Heart right ventricle (tissue), 16 donors: ENCODE data around the gene GMEB2. TPM values are rescaled to one million over a fixed set of nuclear protein-coding genes. Genes with fewer than 3 reads are reported as not detected.

Experiments used
- ATAC-seq, 8 donors: fragments of 200-7000 bp; cut with Tn5 transposase; one replicate each; pipeline ENCODE4 v1.9.1; 2020; ENCODE audit warnings: mild to moderate bottlenecking in 8 of 8, moderate library complexity in 8 of 8, moderate number of reproducible peaks in 1 of 8
- DNase-seq, 2 donors: peaks; one replicate each; pipeline ENCODE4 v3.0.0-alpha.2; 2020
- H3K27ac ChIP-seq, 10 donors: fragments of 200-600 bp; sonication (generic) in 2 of 10; one replicate each; pipeline versions ENCODE4 v1.5.0 to v1.8.0; 2020 to 2022; ENCODE audit warnings: mild to moderate bottlenecking in 3 of 10
- H3K27me3 ChIP-seq, 7 donors: fragments of 200-600 bp; one replicate each; pipeline ENCODE4 v1.8.0; 2021 to 2022; ENCODE audit warnings: mild to moderate bottlenecking in 2 of 7
- H3K36me3 ChIP-seq, 9 donors: fragments of 200-600 bp; sonication (generic) in 1 of 9; one replicate each; pipeline versions ENCODE4 v1.5.0 to v1.8.0; 2020 to 2022; ENCODE audit warnings: mild to moderate bottlenecking in 2 of 9
- H3K4me1 ChIP-seq, 9 donors: fragments of 200-600 bp; sonication (generic) in 1 of 9; one replicate each; pipeline versions ENCODE4 v1.5.0 to v1.8.0; 2020 to 2022; ENCODE audit warnings: mild to moderate bottlenecking in 4 of 9
- H3K4me3 ChIP-seq, 10 donors: fragments of 200-600 bp; sonication (generic) in 2 of 10; one replicate each; pipeline versions ENCODE4 v1.5.0 to v1.8.0; 2020 to 2022; ENCODE audit warnings: mild to moderate bottlenecking in 7 of 10, moderate library complexity in 2 of 10
- H3K9me3 ChIP-seq, 11 donors: fragments of 200-600 bp in 10 of 11; sonication (generic) in 2 of 11; one replicate each; pipeline versions ENCODE4 v1.5.0 to v1.8.0; 2013 to 2022; ENCODE audit warnings: mild to moderate bottlenecking in 2 of 11, control low read depth in 1 of 11, moderate library complexity in 1 of 11
- WGBS, 2 donors: extraction: QIAGEN DNeasy Blood & Tissue Kit; methylation state at CpG; one replicate each; pipeline ENCODE4 v1.1.7; 2013; ENCODE audit warnings: inconsistent platforms in 1 of 2; 5-methylcytosine and 5-hydroxymethylcytosine counted together
- intact Hi-C, 10 donors: fragments of 100-400 bp; cut with DNase I; formaldehyde crosslinking; loops; one replicate each; pipeline versions ENCODE4 v1.11.1 to v1.14.2; 2022
- polyA plus RNA-seq, 2 donors: library from polyadenylated mRNA; stranded (reverse); fragments of 200-250 nt; gene quantifications; one replicate each; pipeline ENCODE4 v1.2.3, GENCODE V29; 2013
- total RNA-seq, 10 donors: library from RNA; stranded (reverse); fragmentation: NEBNext Ultra II Directional in 3 of 10; extraction: Animal tissue kit (Norgen Biotek cat#: 25700) in 3 of 10; gene quantifications; one replicate each; pipeline versions ENCODE4 v1.2.1 to v1.2.4, GENCODE V29; 2021 to 2023
- TF ChIP-seq, protein P1 (sequence below), 9 donors: fragments of 200-600 bp; sonication (generic) in 2 of 9; IDR thresholded peaks; one replicate each; pipeline versions ENCODE4 v1.5.0 to v1.8.0; 2021 to 2022; ENCODE audit warnings: antibody characterized with exemption in 9 of 9, mild to moderate bottlenecking in 5 of 9, moderate library complexity in 1 of 9
- donor health status: Arrhythmogenic right ventricular cardiomyopathy.
- donor health status: ischemic (EF 13 %, LVEDD 7.1; RV severe dilation, severe dysfunction).
- donor health status: healthy with polysubstance abuse.
- donor health status: DM: no; HTN: yes; CAD: no.
- donor health status: DM: no; HTN: no; CAD: no.
- donor health status: ischemic (EF 25% LVEDD 6.9; RV normal size, moderate dysfunction).
- donor health status: ischemic (EF 25% LVEDD 5.7; RV mildly dilated, moderate dysfunction).
- donor health status: healthy.
- donor health status: DM: yes; HTN: yes; CAD: no.
- donor health status: Ischemic cardiomyopathy.
- donor health status: ischemic (EF 35%, LVEDD 5.7; RV mildly dilated, moderate dysfunction).
- donor health status: nonischemic (EF 11% LVEDD 7.7; RV severe dilation, severe dysfunction).
- donor health status: DM: yes; HTN: yes; CAD: no.
- donor health status: PGD.
- donor health status: ischemic (EF 29% LVEDD 5.4; RV normal size, mild dysfunction).
- donor health status: nonischemic (EF 23%, LVEDD 6.1; RV moderate dilation, normal function).

Gene GMEB2
- total and polyA plus RNA-seq, 12 donors = 4.9 to 8.2 (median 5.9) TPM

DNA sequence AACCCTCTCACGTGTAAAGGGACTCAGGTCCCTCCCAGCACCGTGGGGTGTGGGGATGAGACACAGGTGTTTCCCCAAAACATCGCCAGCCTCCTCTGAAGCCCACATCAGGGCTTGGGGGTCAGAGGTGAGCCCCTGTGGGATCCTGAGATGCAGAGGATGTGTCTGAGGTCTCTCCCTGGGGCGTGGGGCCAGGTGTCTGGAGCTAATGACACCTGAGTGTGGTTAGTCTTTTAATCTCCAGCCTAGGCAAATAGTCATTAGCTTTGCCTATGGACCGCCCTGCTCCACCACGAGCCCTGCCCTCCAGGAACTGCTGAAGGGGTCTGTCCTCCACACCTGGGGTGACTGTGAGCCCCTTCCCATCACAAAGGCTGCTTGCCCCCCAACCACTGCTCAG, 81.1 kb downstream of the GMEB2 start:
- H3K36me3 ChIP-seq = no peaks in the 10 kb centered on the region
- TF ChIP-seq, protein P1, sequence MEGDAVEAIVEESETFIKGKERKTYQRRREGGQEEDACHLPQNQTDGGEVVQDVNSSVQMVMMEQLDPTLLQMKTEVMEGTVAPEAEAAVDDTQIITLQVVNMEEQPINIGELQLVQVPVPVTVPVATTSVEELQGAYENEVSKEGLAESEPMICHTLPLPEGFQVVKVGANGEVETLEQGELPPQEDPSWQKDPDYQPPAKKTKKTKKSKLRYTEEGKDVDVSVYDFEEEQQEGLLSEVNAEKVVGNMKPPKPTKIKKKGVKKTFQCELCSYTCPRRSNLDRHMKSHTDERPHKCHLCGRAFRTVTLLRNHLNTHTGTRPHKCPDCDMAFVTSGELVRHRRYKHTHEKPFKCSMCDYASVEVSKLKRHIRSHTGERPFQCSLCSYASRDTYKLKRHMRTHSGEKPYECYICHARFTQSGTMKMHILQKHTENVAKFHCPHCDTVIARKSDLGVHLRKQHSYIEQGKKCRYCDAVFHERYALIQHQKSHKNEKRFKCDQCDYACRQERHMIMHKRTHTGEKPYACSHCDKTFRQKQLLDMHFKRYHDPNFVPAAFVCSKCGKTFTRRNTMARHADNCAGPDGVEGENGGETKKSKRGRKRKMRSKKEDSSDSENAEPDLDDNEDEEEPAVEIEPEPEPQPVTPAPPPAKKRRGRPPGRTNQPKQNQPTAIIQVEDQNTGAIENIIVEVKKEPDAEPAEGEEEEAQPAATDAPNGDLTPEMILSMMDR (IDR thresholded peaks at IDR 0.05) = no peak
- no peak for DNase-seq
- intact Hi-C loops = loop anchor here in 1 of 10 donors (10.0 kb wide), 1 partner anchor 339 kb away; no protein-coding TSS in a partner anchor
- no peak overlapping the region for H3K27ac ChIP-seq
- peaks cover 0 to 49% (median 31%) of the 10 kb centered on the region in 7 donors for H3K27me3 ChIP-seq
- no peaks in the 10 kb centered on the region for H3K9me3 ChIP-seq
- no peak overlapping the region for H3K4me3 ChIP-seq
- H3K4me1 ChIP-seq = no peaks in the 10 kb centered on the region
- no peak for ATAC-seq
- WGBS, 2 donors = 57 to 61% methylated on average over 6 of the region's 6 CpGs

DNA sequence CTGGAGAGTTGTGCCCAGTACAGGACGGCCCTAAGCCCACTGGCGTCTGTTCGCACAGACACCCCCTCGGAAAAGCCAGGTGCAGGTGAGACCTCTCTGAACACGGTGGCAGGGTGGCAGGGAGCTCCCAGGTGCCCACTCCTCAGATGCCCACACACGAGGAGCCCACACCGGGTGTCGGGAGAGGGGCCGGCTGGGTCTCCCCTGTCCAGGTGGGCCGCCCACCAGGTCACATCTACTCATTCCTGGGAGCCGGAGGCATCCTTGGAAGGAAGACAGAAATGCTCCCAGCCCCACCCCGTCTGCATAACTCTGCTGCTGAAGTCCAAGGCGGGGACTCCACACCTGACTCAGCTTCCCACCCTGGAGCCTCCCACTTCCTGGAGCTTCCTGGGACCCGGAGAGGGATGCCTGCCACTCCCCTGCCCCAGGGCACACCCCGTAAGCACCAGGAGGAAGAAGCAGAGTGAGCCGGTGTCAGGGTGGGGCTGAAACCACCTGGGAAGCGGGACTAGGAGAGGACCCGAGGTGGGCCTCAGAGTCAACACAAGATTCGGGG, 81.9 kb downstream of the GMEB2 start:
- H3K27ac ChIP-seq = no peak overlapping the region
- peaks cover 0 to 47% (median 28%) of the 10 kb centered on the region in 7 donors for H3K27me3 ChIP-seq
- 69% methylated on average over 19 of the region's 19 CpGs for WGBS, 2 donors
- intact Hi-C loops = loop anchor here in 1 of 10 donors (10.0 kb wide), 1 partner anchor 340 kb away; no protein-coding TSS in a partner anchor
- H3K4me3 ChIP-seq = no peak overlapping the region
- H3K36me3 ChIP-seq = no peaks in the 10 kb centered on the region
- ATAC-seq = no peak
- no peak for DNase-seq
- H3K9me3 ChIP-seq = no peaks in the 10 kb centered on the region
- TF ChIP-seq, protein P1 (IDR thresholded peaks at IDR 0.05) = no peak
- H3K4me1 ChIP-seq = no peaks in the 10 kb centered on the region

DNA sequence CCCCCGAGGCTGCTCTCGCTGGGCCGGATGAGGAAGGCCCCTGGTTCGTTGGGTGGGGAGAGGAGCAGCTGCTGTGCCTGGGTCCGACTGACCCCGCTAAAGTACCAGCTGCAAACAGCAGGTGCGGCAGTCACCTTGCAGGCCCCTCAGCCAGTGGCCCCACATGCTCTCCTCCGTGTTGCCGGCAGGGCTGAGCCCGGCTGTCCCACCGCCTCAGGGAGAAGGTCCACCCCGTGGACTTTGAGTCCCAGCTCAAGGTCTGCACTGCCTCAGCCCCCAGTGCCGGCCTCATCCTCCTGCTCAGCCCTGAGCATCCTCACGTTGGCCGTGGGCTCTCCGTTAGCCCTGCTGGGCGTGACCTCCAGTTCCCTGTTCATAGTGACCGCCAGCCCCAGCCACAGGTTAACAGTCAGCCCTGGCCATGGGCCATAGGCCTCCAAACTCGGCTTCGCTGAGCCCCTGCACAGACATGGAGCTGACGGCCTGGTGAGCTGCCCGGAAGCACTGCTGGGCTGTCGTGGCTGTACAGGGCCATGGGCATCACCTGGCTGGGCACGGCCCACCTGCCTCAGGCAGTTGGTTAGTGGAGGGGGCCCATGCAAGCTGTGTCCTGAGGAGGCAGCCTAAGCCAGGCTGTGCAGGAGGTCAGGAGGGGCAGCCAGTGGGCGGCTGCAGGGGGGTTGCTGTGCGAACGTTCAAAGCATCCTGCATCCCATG, 82.5 kb downstream of the GMEB2 start:
- H3K4me1 ChIP-seq = no peaks in the 10 kb centered on the region
- peaks cover 0 to 42% (median 22%) of the 10 kb centered on the region in 7 donors for H3K27me3 ChIP-seq
- ATAC-seq (no peak), DNase-seq (no peak)
- intact Hi-C loops = loop anchor here in 1 of 10 donors (10.0 kb wide), 1 partner anchor 340 kb away; no protein-coding TSS in a partner anchor
- TF ChIP-seq, protein P1 (IDR thresholded peaks at IDR 0.05) = no peak
- 75 to 76% methylated on average over 27 of the region's 27 CpGs for WGBS, 2 donors
- no peaks in the 10 kb centered on the region for H3K36me3 ChIP-seq
- H3K4me3 ChIP-seq = no peak overlapping the region
- no peaks in the 10 kb centered on the region for H3K9me3 ChIP-seq
- H3K27ac ChIP-seq = no peak overlapping the region

DNA sequence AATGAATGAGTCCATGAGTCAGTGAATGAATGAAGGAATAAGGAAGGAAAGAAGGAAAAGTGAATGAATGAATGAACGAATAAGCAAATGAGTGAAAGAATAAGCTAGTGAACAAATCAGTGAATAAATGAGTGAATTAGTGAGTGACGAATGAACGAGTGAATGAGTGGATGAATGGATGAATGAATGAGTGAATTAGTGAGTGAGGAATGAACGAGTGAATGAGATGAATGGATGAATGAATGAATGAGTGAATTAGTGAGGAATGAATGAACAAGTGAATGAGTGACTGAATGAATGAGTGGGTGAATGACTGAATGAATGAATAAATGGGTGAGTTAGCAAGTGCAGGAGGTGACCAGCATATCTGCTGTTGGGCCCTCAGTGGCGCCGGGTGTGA, 83.2 kb downstream of the GMEB2 start:
- no peak for ATAC-seq
- Histone ChIP-seq H3K9me3 (no peaks in the 10 kb centered on the region), H3K4me3 (no peak overlapping the region), H3K27ac (no peak overlapping the region), H3K27me3 (peaks cover 0 to 37% (median 19%) of the 10 kb centered on the region in 7 donors), H3K4me1 (peaks cover 0 to 2% (median 0%) of the 10 kb centered on the region in 9 donors), H3K36me3 (no peaks in the 10 kb centered on the region)
- TF ChIP-seq, protein P1 (IDR thresholded peaks at IDR 0.05) = no peak
- intact Hi-C loops = loop anchor here in 1 of 10 donors (10.0 kb wide), 1 partner anchor 341 kb away; no protein-coding TSS in a partner anchor
- 90% methylated on average over 6 of the region's 6 CpGs for WGBS, 2 donors
- DNase-seq = no peak
